GM18870 (cell line): ENCODE results near the gene EPC2.

Source experiments
- ATAC-seq: cut with Tn5 transposase; IDR thresholded peaks from one replicate; pipeline ENCODE4 v1.9.1; 2021; ENCODE audit warnings: moderate library complexity; ENCODE audit not compliant: unreplicated experiment

Gene EPC2

GRCh38 chr2:148796735-148797512 is 152.4 kb downstream of the EPC2 start:
- no peak for ATAC-seq

- ATAC-seq, result no peak
These were observed 158.1 kb downstream of the EPC2 start for GRCh38 chr2:148802448-148803220.

- ATAC-seq, result no peak
These were observed 165.5 kb downstream of the EPC2 start for GRCh38 chr2:148810081-148810480.

- ATAC-seq, result no peak
These were observed 167.8 kb downstream of the EPC2 start for GRCh38 chr2:148812306-148812705.

- ATAC-seq, result peak; percentile 95
These were observed 169.1 kb downstream of the EPC2 start for GRCh38 chr2:148813603-148814065.

- no peak for ATAC-seq
These were observed 169.8 kb downstream of the EPC2 start for GRCh38 chr2:148814143-148814859.

GRCh38 chr2:148814860-148815419 is 170.4 kb downstream of the EPC2 start:
- ATAC-seq, result no peak

- ATAC-seq, result no peak
These were observed 171.6 kb downstream of the EPC2 start for GRCh38 chr2:148816176-148816575.

GRCh38 chr2:148817210-148817708 is 172.7 kb downstream of the EPC2 start:
- no peak for ATAC-seq

GRCh38 chr2:148819019-148819585 is 174.6 kb downstream of the EPC2 start:
- ATAC-seq, result no peak

- no peak for ATAC-seq
These were observed 179.6 kb downstream of the EPC2 start for GRCh38 chr2:148824190-148824589.

GRCh38 chr2:148826791-148827190 is 182.2 kb downstream of the EPC2 start:
- ATAC-seq, result no peak

GRCh38 chr2:148828941-148829340 is 184.4 kb downstream of the EPC2 start:
- ATAC-seq, result no peak

- ATAC-seq, result no peak
These were observed 185.1 kb downstream of the EPC2 start for GRCh38 chr2:148829618-148830017.

- no peak for ATAC-seq
These were observed 188.1 kb downstream of the EPC2 start for GRCh38 chr2:148832637-148833036.
